HG03135 (cell line): ENCODE measurements around the gene UGT1A6.

Experiments used
- ATAC-seq: cut with Tn5 transposase; IDR thresholded peaks from one replicate; pipeline ENCODE4 v1.9.1; 2021; ENCODE audit warnings: mild to moderate bottlenecking, moderate library complexity; ENCODE audit not compliant: unreplicated experiment

UGT1A6 gene

DNA sequence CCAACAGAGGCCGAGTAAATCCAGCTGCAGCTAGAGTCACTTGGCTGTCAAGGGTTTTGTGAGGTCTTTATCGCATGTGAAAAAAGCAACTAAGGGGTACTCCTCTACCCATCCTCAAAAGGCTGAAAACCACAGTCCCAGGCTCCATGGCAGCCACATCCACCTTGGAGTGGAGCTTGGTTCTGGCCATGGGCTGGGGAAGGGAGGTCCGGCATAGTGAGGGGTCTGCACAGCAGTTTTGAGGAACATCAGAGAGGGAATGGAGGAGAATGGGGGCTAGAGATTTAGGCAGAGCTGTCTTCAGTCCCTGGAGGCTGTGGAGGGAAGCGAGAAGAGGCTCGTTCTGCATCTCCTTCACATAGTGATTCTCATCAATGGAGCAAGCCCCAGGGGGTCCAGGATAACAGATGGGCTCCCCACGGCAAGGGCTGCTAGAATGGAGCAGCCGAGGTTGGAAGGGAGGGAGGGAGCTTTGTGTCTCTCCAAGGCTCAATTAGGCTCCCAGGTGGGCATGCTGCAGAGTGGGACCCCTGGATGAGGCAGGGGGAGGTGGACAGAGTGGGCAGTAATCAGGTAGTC lies 106.5 kb downstream of the UGT1A6 start:
- ATAC-seq: no peak

DNA sequence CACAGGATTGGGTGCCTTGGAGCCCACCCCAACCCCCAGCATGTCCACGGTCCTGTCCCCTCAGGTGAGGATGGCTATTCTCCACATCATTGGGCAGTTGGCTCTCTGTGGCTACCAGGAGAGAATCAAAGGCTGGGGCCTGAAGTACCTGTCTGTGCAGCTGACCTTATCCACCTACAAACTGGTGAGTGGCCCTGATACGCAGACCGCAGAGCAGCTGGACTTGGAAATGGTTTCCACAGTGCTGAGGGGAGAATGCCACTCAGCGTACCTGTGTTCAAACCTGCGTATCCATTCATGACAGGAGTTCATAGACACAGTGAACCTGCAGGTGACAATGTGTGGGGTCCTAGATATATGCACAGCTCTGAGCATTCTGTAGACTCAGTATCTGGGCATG lies 107.0 kb downstream of the UGT1A6 start:
- ATAC-seq: no peak

- no peak for ATAC-seq
Measured at GRCh38 chr2:233800208-233800607, 107.5 kb downstream of the UGT1A6 start.

GRCh38 chr2:233801357-233802131 lies 108.9 kb downstream of the UGT1A6 start:
- ATAC-seq: no peak

- ATAC-seq: no peak
Measured at GRCh38 chr2:233802132-233802815, 109.6 kb downstream of the UGT1A6 start.

GRCh38 chr2:233803292-233803911 lies 110.7 kb downstream of the UGT1A6 start:
- no peak for ATAC-seq

- no peak for ATAC-seq
Measured at GRCh38 chr2:233803994-233804393, 111.3 kb downstream of the UGT1A6 start.

DNA sequence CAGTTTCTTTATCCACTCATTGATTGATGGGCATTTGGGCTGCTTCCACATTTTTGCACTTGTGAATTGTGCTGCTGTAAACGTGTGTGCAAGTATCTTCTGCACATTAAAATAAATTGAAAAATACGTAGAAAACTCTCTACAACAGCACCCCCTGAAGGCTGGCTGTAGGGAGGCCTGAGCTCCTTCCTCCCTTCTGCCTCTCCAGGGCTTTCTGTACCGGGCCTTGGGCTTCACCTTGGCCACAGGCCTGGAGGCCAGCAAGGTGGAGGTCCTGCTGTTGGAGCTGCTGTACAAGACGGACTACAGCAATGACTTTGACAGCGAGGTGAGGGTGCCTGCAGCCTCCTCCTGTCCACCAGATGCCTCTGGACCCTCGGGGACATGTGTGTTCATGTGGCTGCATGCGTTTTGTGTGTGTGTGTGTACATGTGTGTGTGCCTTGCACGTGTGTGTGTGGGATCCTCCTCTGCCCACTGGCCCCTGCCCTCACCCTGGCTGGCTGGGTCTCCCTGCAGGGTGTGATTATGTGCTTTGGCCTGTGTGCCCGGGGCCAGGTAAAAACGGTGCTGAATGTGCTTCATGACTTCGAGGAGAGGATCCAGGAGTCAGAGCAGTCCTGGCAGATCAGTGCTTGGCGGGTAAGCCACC lies 114.7 kb downstream of the UGT1A6 start:
- no peak for ATAC-seq

DNA sequence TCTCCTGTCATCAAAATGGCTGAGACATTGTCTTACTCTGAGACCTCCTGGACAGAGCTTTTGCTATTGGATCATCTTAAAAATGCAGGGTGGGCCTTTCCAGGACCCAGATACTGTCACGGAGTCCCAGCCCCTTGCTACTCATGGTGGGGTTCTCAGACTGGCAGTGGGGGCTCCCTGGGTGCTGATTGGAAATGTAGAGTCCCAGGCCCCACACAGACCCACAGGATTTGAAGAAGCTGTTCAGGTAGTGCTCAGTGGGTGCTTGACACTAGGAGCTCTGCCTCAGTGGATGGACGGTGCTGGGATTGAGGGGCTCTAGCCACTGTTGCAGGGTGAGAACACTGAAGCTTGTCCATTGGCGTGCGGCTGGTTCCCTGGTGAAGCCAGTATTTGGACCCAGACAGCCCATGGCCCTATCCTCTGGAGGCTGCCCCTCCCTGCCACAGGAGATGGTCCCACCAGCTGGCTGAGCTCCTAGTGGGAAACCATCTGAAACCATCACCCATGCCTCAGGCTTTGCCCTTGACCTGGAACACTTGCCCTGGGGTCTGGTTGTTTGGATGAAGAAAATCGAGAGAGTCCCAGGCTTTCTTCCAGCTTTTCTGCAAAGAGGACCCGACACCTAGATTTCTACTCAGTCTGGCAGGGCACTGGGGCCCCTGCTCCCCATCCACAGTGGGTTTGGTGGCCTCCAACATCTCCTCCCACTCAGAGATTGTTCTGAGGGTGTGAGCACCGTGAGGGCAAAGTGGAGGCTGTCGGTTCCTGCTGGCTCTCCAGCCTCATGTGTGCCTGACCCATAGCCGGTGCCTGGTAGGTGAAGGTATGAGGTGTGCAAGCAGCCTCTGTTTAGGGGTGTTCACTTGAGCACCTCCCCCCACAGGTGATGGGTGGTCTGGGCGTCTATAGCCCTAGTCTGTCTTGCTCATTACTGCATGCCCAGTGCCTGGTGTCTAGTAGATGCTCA lies 115.6 kb downstream of the UGT1A6 start:
- no peak for ATAC-seq

GRCh38 chr2:233810385-233810784 lies 117.7 kb downstream of the UGT1A6 start:
- no peak for ATAC-seq

DNA sequence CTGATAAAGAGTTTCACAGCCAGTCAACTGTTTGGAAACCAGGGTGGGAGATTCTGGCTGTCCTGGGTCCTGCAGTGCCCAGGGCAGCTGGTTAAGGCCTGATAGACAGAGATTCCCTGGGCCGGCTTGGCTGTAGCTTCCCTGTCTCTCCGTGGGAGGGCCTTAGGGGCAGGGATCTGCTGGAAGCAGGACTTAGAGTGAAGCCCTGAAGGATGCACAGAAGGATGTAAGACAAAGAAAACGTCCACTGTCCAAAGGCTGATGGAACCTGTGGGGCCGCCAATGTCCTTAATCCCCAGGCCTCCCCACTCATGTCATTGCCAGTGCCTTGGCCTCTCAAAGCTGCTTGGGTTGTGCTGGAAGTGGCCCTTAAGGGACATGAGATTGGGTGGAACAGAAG lies 118.4 kb downstream of the UGT1A6 start:
- no peak for ATAC-seq

GRCh38 chr2:233811732-233812131 lies 119.0 kb downstream of the UGT1A6 start:
- no peak for ATAC-seq

- ATAC-seq: no peak
Measured at GRCh38 chr2:233813236-233814055, 120.8 kb downstream of the UGT1A6 start.

DNA sequence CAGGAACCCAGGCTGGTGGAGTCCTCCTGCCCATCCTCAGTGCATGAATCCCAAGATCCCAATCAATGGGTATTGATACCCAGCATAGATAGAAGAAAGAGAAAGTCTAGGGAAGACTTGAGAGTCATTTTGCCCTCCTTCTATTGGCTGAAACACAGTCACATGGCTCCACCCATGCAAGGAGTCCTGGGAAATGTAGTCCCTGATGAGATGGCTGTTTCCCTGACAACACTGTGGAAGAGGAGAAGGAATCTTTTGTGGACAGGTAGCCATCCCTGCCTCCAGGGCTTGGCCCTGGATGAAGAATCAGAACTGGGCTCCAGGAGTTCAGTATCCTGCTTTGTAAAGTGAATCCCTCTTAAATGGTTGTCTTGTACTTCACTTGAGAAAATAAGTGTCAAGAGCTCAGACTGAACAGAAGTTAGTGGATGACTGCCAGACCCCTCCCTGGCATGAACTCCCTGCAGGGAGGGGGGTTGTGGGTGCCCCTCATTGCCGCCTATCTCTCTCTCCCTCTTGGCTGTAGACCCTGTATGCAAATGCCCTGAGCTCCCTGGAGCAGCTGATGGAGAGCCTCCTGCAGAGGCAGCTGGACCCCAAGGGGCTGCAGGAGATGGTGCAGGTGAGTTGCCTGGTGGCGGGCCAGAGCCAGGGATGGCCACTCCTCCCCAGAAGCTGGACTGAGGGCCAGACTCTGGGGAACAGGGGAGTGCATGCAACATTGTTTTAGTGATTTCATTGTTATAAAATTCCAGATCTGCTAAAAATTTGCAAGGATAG lies 121.6 kb downstream of the UGT1A6 start:
- no peak for ATAC-seq

GRCh38 chr2:233815861-233816260 lies 123.2 kb downstream of the UGT1A6 start:
- no peak for ATAC-seq

- ATAC-seq: no peak
Measured at GRCh38 chr2:233816334-233816733, 123.6 kb downstream of the UGT1A6 start.

GRCh38 chr2:233816771-233817170 lies 124.1 kb downstream of the UGT1A6 start:
- no peak for ATAC-seq

- ATAC-seq: no peak
Measured at GRCh38 chr2:233817361-233817911, 124.7 kb downstream of the UGT1A6 start.
